Adrenal gland (tissue), 12 donors: ENCODE measurements around the gene MTHFD1. TPM values are rescaled to one million over a fixed set of nuclear protein-coding genes. Genes with fewer than 3 reads are reported as not detected.

Experiments used
- DNase-seq, 7 donors: peaks; one replicate each; pipeline ENCODE4 v3.0.0-alpha.2; 2019 to 2020
- H3K27ac ChIP-seq, 5 donors: fragments of 200-600 bp; sonication (generic) in 4 of 5; 1 replicate in 3 of 5; 2 replicates in 2 of 5; pipeline versions ENCODE4 v1.5.1 to v1.8.0; 2016 to 2020; ENCODE audit warnings: mild to moderate bottlenecking in 1 of 5
- H3K27me3 ChIP-seq: fragments of 200-600 bp; 2 replicates; pipeline ENCODE4 v1.8.0; 2021
- H3K36me3 ChIP-seq, 2 donors: fragments of 200-600 bp; replicated peaks in 1 of 2; 1 replicate in 1 of 2; 2 replicates in 1 of 2; pipeline versions ENCODE4 v1.5.1 to v1.8.0; 2018 to 2022
- H3K4me1 ChIP-seq, 2 donors: fragments of 200-600 bp; replicated peaks in 1 of 2; 1 replicate in 1 of 2; 2 replicates in 1 of 2; pipeline versions ENCODE4 v1.5.1 to v1.8.0; 2018 to 2021
- H3K4me3 ChIP-seq, 4 donors: fragments of 200-600 bp; sonication (generic) in 3 of 4; one replicate each; pipeline ENCODE4 v1.5.1; 2016 to 2018
- H3K9me3 ChIP-seq, 3 donors: fragments of 200-600 bp; sonication (generic) in 1 of 3; replicated peaks in 1 of 3; 1 replicate in 2 of 3; 2 replicates in 1 of 3; pipeline versions ENCODE4 v1.5.1 to v1.8.0; 2016 to 2021
- POLR2A ChIP-seq, 2 donors: fragments of 450-650 bp; IDR thresholded peaks; one replicate each; pipeline ENCODE4 v1.6.1; 2017; ENCODE audit warnings: antibody characterized with exemption in 2 of 2, mild to moderate bottlenecking in 2 of 2, moderate library complexity in 1 of 2
- WGBS, 4 donors: extraction: QIAGEN DNeasy Blood & Tissue Kit in 2 of 4; methylation state at CpG; one replicate each; pipeline versions ENCODE4 v1.1.5 to v1.1.7; 2013 to 2017; 5-methylcytosine and 5-hydroxymethylcytosine counted together
- intact Hi-C, 2 donors: fragments of 100-400 bp; cut with DNase I; formaldehyde crosslinking; loops; one replicate each; pipeline versions ENCODE4 v1.14.1 to v1.15.0; 2022 to 2023
- polyA plus RNA-seq, 3 donors: library from polyadenylated mRNA; stranded (reverse); fragments of 200-250 nt in 2 of 3; fragments of 350-450 nt in 1 of 3; fragmentation: Illumina TruSeq in 1 of 3; extraction: RNeasy Lipid Tissue Mini Kit (QIAGEN cat#74804) in 1 of 3; gene quantifications; one replicate each; pipeline ENCODE4 v1.2.3, GENCODE V29; 2013 to 2014
- total RNA-seq, 9 donors: library from RNA; depleted of rRNA in 4 of 9; stranded (reverse); fragments of >200 nt in 4 of 9; fragments of 120-200 nt in 1 of 9; fragmentation: NEBNext Ultra II Directional in 1 of 9; extraction: Animal tissue kit (Norgen Biotek cat#: 25700) in 1 of 9; gene quantifications; one replicate each; pipeline versions ENCODE4 v1.1.0 to v1.2.4, GENCODE V29; 2013 to 2023
- TF ChIP-seq, protein P1 (sequence below), 6 experiments: fragments of 450-650 bp in 4 of 6; fragments of 200-600 bp in 2 of 6; sonication (generic) in 1 of 6; IDR thresholded peaks; 1 replicate in 5 of 6; 2 replicates in 1 of 6; pipeline versions ENCODE4 v1.5.1 to v1.8.0; 2016 to 2021; ENCODE audit warnings: antibody characterized with exemption in 6 of 6, mild to moderate bottlenecking in 2 of 6, moderate library complexity in 1 of 6
- donor health status: healthy with polysubstance abuse.
- donor health status: Bipolar disorder and iron deficiency.
- donor health status: DM: yes; HTN: yes; CAD: no.
- donor health status: DM: no; HTN: no; CAD: no.
- donor health status: DM: no; HTN: no; CAD: no.
- donor health status: DM: yes; HTN: yes; CAD: no.

The MTHFD1 gene
- total and polyA plus RNA-seq, 12 donors = 14.9 to 66.4 (median 38.0) TPM

DNA sequence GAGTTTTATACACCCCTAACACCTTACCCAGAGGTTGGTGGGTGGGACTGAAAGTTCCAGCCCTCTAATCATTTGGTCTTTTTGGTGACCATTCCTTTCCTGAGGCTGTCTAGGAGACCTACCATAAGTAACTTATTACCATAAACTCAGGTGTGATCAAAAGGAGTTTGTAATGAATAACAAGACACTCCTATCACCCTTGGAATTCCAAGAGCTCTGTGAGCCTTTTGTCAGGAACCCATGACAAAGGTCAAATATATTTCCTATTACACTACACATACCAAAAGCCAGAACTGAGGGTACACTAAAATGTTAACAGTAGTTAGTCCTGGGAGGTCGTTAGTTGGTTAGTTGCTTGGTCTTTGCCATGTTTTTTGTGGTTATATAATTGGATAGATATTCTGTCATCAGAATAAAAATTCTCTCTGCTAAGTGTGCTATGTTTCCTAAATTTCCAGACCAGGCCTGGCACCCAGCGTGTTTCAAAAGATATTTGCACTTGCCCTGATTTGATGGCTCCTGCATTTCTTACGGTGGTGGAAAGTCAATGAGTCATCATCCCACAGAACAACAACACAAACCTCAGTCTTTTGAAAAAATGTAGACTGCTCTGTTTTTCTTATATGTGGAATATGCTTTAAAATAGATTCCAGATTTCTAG lies 50.2 kb downstream of the MTHFD1 start:
- peaks cover 0 to 24% of the 10 kb centered on the region in 2 donors for H3K36me3 ChIP-seq
- no peak overlapping the region for H3K4me3 ChIP-seq
- H3K27me3 ChIP-seq = no peaks in the 10 kb centered on the region
- DNase-seq = no peak
- no peak overlapping the region for H3K27ac ChIP-seq
- WGBS, 4 donors = 69 to 79% (median 76%) methylated on average over 3 of the region's 3 CpGs
- intact Hi-C loops = no loop called here
- TF ChIP-seq, protein P1, sequence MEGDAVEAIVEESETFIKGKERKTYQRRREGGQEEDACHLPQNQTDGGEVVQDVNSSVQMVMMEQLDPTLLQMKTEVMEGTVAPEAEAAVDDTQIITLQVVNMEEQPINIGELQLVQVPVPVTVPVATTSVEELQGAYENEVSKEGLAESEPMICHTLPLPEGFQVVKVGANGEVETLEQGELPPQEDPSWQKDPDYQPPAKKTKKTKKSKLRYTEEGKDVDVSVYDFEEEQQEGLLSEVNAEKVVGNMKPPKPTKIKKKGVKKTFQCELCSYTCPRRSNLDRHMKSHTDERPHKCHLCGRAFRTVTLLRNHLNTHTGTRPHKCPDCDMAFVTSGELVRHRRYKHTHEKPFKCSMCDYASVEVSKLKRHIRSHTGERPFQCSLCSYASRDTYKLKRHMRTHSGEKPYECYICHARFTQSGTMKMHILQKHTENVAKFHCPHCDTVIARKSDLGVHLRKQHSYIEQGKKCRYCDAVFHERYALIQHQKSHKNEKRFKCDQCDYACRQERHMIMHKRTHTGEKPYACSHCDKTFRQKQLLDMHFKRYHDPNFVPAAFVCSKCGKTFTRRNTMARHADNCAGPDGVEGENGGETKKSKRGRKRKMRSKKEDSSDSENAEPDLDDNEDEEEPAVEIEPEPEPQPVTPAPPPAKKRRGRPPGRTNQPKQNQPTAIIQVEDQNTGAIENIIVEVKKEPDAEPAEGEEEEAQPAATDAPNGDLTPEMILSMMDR (IDR thresholded peaks at IDR 0.05) = no peak
- no peak for TF ChIP-seq POLR2A (IDR thresholded peaks at IDR 0.05)
- H3K9me3 ChIP-seq = no peaks in the 10 kb centered on the region
- no peaks in the 10 kb centered on the region for H3K4me1 ChIP-seq

DNA sequence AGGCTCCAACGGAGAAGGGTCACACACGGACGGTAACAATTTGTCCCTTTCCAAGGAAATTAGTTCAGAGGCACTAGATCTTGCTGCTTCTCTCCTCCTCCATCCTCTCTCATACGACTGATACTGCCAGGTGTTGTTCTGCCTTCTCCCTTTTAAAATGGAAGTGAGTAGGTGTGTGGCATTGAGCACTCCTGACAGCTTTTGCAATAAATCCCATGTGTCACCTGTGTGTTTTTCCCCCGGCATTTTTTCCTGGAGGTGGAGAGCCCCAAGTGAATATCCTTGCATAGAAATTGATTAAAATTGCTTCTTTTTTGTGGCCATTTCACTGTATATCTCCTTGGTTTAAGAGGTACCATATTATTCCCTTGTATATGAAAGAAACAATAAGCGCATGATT lies 51.0 kb downstream of the MTHFD1 start:
- Histone ChIP-seq H3K4me3 (no peak overlapping the region), H3K4me1 (no peaks in the 10 kb centered on the region), H3K27me3 (no peaks in the 10 kb centered on the region), H3K36me3 (peaks cover 0 to 19% of the 10 kb centered on the region in 2 donors), H3K9me3 (no peaks in the 10 kb centered on the region), H3K27ac (no peak overlapping the region)
- intact Hi-C loops = no loop called here
- DNase-seq = no peak
- 91 to 98% (median 92%) methylated on average over 6 of the region's 6 CpGs for WGBS, 4 donors
- TF ChIP-seq, protein P1 (IDR thresholded peaks at IDR 0.05) = no peak
- TF ChIP-seq POLR2A (IDR thresholded peaks at IDR 0.05) = no peak

GRCh38 chr14:64440494-64440893 lies 52.3 kb downstream of the MTHFD1 start:
- Histone ChIP-seq H3K36me3 (peaks cover 0 to 16% of the 10 kb centered on the region in 2 donors), H3K27ac (no peak overlapping the region), H3K27me3 (no peaks in the 10 kb centered on the region), H3K4me3 (no peak overlapping the region), H3K4me1 (peaks cover 5 to 10% of the 10 kb centered on the region in 2 donors), H3K9me3 (no peaks in the 10 kb centered on the region)
- 90 to 96% (median 94%) methylated on average over 3 of the region's 3 CpGs for WGBS, 4 donors
- DNase-seq = no peak
- intact Hi-C loops = no loop called here
- TF ChIP-seq, protein P1 (IDR thresholded peaks at IDR 0.05) = no peak
- no peak for TF ChIP-seq POLR2A (IDR thresholded peaks at IDR 0.05)

GRCh38 chr14:64442300-64442988 lies 54.3 kb downstream of the MTHFD1 start:
- H3K4me1 ChIP-seq = peaks cover 9 to 17% of the 10 kb centered on the region in 2 donors
- DNase-seq = no peak
- 82 to 86% (median 85%) methylated on average over 17 of the region's 17 CpGs for WGBS, 4 donors
- H3K27me3 ChIP-seq = no peaks in the 10 kb centered on the region
- H3K4me3 ChIP-seq = no peak overlapping the region
- peaks cover 0 to 6% of the 10 kb centered on the region in 2 donors for H3K36me3 ChIP-seq
- H3K27ac ChIP-seq = no peak overlapping the region
- no peaks in the 10 kb centered on the region for H3K9me3 ChIP-seq
- TF ChIP-seq POLR2A (IDR thresholded peaks at IDR 0.05) = no peak
- TF ChIP-seq, protein P1 (IDR thresholded peaks at IDR 0.05) = no peak
- intact Hi-C loops = no loop called here
